ENCODE data around the gene PPP1R18.
"Not testable (repeated sequence)": the region's sequence is repeated elsewhere in the genome, so short reads cannot be mapped to it uniquely, and the experiment has no call there.

PPP1R18 gene, protein sequence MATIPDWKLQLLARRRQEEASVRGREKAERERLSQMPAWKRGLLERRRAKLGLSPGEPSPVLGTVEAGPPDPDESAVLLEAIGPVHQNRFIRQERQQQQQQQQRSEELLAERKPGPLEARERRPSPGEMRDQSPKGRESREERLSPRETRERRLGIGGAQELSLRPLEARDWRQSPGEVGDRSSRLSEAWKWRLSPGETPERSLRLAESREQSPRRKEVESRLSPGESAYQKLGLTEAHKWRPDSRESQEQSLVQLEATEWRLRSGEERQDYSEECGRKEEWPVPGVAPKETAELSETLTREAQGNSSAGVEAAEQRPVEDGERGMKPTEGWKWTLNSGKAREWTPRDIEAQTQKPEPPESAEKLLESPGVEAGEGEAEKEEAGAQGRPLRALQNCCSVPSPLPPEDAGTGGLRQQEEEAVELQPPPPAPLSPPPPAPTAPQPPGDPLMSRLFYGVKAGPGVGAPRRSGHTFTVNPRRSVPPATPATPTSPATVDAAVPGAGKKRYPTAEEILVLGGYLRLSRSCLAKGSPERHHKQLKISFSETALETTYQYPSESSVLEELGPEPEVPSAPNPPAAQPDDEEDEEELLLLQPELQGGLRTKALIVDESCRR

DNA sequence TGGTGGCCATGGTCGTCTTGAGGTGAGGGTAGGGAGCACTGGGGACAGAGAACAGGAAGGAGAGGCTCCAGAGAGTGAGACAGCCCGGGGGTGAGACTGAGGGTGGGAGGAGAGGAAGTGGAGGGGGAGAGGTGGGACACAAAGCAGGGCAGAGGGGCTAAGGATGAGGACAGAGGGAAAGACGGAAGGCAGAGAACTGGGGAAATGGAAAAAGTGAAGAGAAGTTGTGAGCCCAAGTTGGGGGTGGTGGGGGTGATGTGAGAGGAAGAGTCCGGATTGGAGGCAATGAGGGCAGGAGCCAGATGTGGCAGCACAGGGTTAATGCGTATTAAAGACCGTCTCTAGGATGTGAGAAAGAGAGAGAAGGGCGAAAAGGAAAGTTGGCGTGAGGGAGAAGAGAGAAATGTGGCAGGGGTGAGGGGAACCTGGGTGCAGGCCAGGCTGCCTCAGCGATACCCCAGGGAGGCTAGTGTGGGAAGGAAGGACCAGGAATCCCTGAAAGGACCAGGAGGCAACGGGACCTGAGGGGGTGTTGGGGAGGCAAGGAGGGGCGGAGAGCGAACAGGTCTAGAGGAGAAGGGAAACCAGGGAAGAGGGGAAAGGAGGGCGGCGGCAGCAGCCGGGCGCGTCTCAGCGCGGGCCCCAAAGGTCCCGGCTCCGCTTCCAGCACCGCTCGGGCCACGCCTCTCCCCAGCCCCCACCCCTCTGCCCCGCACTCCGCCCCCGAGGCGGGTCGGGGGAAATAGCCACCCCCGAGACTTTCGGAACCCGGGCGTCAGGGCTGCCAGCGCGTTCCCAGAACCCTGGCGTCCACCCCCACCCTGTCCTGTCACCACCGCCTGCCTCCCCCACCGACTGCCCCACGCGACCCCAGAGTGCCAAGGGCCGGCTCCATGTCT lies at the start of gene PPP1R18:
Gene PPP1R18, minus strand, starts transcription at position 637 of the 899 bp plus-strand sequence. Its CDS starts 627 bp downstream, at position 10.
- DNase-seq = peak; percentile 46

DNA sequence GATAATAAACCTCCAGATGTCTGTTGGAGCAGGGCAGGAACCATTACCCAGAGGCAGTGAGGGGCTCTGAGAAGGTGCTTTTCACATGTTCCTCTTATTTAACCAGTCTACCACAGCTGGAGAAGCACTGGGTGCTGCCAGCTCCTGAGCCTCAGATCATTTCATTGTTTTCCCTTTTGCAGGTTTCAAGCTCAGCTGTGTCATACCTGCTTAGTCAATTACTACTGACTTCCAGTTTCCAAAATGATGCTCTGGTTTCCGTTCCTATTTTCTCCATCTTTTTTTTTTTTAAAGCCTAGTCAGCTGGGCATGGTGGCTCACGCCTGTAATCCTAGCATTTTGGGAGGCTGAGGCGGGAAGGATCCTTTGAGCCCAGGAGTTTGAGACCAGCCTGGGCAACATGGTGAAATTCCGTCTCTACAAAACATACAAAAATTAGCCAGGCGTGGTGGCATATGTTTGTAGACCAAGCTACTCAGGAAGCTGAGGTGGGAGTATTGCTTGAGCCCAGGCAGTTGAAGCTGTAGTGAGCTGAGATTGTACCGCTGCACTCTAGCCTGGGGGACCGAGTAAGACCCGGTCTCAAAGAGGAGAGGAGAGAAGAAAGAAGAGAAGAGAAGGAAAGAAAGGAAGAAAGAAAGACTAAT lies 49.3 kb upstream of the PPP1R18 start:
- no peak for DNase-seq

DNA sequence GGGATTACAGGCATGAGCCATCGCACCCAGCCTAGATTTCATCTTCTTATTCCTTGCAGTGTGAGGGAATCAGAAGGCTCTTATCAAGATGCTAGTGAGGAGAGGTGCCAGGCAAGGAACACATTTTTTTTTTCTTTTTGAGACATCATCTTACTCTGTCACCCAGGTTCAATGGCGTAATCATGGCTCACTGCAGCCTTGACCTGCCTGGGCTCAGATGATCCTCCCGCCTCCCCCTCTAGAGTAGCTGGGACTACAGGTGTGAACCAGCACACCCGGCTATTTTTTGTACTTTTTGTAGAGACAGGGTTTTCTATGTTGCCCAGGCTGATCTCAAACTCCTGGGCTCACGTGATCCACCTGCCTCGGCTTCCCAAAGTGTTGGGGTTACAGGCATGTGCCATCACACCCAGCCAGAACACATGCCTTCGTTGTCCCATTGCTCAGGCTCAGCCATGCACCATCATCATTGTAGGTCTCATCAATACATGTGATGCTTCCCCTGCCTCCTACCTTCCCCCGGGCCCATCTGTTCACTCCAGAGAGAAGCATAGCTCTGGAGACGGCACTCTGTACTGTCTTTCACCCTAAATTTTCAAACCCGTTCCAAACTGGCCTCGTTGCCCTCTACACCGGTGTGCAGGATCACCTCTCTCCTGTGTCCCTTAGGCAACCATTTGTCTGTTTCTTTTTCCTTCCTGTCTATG lies 45.9 kb upstream of the PPP1R18 start:
- no peak for DNase-seq

DNA sequence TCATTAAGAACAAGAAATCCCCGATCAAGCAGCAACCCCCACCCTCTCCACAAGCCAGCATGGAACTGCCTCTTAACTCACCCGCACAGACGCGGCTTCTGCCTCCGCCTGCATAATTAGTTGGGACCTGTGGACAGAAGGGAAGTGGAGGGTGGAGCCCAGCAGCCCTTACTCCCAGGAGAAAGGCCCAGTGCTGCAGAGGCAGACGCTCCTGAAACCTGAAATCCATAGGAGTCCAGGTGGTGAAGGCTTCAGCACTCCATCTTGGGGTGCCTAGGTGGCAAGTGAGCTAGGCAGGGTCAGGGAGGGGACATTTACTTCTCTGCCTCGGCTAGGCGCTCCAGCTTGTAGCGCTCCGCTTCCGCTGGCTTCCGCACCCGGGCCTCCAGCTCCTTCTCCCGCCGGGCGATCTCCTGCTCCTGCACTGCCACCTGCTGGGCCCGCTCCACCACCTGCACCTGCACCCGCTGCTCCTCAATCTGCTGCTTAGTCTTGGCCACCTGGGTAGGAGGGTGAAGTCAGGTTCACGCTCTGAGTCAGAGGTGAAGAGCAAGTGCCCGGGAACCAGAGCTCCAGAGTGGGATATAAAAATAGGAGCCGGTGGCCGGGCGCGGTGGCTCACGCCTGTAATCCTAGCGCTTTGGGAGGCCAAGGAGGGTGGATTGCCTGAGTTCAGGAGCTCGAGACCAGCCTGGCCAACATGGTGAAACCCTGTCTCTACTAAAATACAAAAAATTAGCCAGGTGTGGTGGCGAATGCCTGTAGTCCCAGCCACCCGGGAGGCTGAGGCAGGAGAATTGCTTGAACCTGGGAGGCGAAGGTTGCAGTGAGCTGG lies 44.4 kb upstream of the PPP1R18 start:
- peak; percentile 51 for DNase-seq

DNA sequence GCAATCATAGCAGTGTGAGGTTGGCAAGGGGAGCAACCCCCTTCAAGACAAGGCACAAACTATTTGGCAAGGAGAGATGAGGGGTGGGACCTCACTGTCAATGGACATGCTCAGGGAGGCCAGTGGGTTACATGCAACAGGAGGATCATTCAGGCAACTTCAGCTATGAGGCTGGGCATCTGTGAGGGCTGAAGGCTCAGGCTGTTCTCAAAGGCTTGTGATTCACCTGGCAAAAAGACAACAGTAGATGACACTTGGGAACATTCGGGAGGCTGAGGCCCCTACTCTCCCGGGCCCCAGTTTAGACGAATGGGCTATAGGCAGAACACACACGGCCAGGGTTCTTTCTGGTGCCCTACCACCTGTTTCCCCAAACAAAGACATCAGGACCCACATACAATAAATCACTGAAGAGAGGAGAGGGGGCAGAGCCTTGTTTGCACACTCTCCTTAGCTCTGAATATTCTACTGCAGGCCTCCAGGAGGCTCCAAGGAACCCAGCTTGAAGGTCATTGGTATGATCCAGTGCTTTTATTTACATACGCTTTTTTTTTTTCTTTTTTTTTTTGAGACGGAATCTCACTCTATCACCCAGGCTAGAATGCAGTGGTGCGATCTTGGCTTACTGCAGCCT lies 41.6 kb upstream of the PPP1R18 start:
- DNase-seq = no peak

DNA sequence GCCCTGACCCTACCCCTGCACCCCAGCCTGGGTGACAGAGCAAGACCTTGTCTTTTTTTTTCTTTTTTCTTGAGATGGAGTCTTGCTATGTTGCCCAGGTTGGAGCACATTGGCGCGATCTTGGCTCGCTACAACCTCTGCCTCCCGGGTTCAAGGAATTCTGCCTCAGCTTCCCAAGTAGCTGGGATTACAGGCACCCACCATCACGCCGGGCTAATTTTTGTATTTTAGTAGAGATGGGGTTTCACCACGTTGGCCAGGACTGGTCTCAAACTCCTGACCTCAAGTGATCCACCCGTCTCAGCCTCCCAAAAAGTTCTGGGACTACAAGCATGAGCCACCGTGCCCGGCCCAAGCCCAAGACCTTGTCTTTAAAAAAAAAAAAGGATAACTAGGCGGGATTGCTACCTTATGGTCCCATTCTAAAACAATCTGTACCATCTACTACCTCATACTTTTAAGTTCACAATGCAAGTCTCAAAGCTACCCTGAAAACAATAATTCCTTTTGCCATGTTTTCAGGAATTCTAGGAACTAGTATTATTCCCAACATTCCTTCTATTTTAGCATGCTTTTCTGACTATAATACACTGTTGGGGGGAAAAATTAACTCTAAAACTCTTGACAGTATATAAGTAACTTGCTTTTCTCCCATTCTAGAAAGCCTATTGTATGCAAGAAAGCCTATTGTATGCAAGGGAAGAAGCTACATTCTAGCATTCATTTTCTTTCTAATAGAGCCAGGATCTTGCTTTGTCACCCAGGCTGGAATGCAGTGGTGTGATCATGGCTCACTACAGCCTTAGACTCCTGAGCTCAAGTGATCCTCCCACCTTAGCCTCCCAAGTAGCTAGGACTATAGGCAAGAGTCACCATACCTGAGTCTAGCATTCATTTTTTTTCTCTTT lies 40.3 kb upstream of the PPP1R18 start:
- DNase-seq = no peak

DNA sequence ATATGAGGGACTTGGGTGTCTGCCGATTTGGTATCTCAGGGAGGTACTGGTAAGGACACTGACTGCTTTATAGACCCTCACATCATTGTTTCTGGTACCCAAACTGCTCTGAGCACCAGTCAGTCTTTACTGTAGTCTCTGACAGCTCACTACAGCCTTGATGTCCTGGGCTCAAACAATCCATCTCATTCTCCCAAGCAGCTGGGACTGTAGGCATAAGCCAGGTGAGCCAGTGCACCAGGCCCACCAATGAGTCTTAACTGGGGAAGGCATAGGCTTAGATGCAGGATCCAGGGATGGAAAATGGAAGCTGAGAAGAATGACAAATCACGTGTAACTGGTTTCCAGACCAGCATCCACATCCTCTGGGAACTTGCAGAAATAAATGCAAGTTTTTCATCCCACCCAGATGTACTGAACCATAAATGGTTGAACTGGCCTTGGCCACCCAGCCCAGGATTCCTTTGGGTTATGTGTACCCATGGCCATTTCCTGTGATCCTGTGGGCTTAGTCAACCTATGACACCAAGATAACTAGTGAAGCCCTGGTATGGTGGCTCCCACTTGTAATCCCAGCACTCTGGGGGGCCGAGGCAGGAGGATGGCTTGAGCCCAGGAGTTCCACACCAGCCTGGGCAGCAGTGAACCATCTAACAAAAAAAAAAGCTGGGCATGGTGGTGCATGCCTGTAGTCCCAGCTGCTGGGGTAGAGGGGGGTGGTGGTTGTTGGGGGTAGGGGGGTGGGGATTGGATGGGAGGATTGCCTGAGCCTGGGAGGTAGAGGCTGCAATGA lies 39.5 kb upstream of the PPP1R18 start:
- DNase-seq = no peak

DNA sequence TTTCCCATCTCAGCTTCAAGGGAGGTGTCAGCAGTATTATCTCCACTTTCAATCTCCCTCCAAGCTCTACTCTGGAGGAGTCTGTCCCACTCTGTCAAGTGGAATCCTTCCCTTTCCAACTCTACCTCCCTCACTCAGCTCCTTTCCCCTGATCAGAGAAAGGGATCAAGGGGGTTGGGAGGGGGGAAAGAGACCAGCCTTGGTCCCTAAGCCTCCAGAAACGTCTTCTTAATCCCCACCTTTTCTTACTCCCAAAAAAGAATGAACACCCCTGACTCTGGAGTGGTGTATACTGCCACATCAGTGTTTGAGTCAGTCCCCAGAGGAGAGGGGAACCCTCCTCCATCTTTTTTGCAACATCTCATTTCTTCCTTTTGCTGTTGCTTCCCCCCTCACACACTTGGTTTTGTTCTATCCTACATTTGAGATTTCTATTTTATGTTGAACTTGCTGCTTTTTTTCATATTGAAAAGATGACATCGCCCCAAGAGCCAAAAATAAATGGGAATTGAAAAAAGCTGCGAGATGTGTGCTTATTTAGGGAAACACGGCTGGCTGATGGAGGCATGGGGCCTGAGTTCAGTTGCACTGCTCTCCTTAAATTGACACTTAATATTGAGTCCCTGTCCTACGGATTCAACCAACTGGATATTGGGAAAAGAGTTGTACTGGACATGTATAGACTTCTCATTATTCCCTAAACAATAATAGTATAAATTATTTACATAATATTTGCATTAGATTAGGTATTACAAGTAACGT lies 38.6 kb upstream of the PPP1R18 start:
- DNase-seq = no peak

DNA sequence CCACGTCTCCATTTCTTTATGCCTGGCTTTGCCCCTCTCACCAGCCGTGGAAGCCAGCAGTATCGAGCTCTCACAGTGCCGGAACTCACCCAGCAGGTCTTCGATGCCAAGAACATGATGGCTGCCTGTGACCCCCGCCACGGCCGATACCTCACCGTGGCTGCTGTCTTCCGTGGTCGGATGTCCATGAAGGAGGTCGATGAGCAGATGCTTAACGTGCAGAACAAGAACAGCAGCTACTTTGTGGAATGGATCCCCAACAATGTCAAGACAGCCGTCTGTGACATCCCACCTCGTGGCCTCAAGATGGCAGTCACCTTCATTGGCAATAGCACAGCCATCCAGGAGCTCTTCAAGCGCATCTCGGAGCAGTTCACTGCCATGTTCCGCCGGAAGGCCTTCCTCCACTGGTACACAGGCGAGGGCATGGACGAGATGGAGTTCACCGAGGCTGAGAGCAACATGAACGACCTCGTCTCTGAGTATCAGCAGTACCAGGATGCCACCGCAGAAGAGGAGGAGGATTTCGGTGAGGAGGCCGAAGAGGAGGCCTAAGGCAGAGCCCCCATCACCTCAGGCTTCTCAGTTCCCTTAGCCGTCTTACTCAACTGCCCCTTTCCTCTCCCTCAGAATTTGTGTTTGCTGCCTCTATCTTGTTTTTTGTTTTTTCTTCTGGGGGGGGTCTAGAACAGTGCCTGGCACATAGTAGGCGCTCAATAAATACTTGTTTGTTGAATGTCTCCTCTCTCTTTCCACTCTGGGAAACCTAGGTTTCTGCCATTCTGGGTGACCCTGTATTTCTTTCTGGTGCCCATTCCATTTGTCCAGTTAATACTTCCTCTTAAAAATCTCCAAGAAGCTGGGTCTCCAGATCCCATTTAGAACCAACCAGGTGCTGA lies 37.6 kb upstream of the PPP1R18 start:
- DNase-seq = not testable (repeated sequence)

DNA sequence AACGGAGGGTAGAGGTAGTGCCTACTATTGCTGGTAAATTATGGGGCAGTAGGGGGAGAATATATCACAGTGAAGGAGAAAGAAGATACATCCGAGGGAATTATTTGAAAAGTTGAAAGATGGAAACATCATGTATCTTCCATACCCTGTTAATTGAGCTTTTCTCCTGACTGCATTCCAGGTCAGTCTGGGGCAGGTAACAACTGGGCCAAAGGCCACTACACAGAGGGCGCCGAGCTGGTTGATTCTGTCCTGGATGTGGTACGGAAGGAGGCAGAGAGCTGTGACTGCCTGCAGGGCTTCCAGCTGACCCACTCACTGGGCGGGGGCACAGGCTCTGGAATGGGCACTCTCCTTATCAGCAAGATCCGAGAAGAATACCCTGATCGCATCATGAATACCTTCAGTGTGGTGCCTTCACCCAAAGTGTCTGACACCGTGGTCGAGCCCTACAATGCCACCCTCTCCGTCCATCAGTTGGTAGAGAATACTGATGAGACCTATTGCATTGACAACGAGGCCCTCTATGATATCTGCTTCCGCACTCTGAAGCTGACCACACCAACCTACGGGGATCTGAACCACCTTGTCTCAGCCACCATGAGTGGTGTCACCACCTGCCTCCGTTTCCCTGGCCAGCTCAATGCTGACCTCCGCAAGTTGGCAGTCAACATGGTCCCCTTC lies 36.9 kb upstream of the PPP1R18 start:
- not testable (repeated sequence) for DNase-seq

DNA sequence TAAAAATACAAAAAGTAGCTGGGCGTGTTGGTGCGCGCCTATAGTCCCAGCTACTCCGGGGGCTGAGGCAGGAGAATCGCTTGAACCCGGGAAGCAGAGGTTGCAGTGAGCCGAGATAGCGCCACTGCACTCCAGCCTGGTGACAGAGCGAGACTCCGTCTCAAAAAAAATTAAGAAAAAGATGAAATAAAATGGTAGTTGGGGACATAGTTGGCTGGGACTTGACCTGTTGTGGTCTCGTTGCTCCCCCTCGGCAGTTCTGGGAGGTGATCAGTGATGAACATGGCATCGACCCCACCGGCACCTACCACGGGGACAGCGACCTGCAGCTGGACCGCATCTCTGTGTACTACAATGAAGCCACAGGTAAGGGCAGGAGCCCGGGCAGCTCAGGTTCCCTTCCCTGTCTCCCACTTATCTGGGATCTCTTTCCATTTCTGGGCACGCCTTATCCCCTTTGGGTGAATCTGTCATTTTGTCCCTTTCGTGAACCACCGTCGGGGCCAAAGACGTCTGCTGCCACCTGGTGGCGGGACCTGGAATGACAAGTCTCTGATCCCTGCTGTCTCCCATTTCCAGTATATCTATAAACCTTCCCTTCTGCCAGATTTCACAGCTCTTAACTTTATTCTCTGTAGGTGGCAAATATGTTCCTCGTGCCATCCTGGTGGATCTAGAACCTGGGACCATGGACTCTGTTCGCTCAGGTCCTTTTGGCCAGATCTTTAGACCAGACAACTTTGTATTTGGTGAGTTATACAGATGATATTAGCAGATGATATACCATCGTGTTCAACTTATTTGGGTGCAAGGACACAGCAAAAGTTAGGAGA lies 36.1 kb upstream of the PPP1R18 start:
- DNase-seq = peak; percentile 50

DNA sequence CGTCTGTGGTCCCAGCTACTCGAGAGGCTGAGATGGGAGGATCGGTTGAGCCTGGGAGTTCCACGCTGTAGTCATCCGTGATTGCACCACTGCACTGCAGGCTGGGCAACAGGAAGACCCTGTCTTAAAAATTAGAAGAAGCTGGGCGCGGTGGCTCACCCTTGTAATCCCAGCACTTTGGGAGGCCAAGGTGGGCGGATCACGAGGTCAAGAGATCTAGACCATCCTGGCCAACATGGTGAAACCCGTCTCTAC lies 35.5 kb upstream of the PPP1R18 start:
- not testable (repeated sequence) for DNase-seq

DNA sequence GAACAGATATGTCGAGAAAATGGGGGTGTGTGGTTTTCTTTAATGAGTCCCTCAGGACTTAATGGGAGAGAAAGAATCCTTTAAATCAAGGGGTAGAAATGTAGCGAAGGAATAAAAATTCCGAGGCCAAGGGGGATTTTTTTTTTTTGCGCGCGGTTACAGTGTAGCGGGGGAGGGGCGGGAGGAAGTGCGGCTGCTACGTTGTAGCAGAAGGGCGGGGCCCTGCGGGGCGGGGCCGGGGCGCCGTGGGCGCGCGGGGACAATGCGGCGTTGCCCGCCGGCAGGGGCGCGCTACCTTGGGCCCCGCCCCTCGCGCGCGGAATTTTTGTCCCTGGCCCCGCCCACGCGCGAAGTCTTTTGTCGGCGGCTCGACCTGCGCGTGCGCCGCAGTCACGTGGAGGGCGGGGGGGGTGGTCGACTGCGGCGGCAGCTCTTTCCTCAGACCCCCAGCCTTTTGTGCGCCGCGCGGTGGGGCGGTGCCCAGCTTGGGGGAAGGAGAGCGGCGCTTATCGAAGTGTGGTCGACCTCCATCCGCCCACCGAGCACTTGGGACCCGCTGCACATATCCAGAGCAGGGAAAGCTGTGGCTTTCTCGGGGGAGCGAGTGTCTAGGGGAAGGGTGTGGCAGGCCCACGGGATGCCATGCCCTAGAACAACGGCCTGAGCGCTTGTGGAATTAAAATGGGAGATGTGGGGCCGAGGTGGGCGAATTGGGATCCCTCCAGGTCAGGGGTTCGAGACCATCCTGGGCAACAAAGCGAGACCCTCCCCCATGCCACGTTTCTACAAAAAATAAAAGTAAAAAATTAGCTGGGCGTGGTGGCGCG lies 35.0 kb upstream of the PPP1R18 start:
- peak; percentile 79 for DNase-seq

DNA sequence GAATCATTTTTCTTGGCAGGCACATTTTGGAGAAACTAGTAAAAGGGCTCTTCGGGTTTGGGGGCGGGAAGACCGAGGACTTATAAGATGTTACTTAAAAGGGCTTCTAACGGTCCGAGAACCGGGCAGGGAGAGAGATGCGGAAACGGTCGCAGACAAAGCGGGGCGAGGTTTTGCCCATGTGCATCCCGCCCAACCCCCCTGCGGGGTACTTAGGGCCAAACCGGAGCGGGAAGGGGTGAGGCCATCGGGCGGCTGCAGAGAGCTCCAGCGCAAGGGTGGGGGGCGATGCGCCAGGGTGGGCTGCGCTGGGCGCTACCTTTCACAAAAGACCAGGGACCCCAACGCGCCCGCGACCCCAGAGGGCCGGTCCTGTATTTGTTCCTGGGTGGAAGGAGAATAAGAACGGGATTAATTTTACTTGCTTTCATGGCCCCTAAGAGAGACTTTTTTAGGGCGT lies 34.3 kb upstream of the PPP1R18 start:
- DNase-seq = peak; percentile 51
